WTC11 (cell line): ENCODE results near the gene FNBP1L. TPM values are rescaled to one million over a fixed set of nuclear protein-coding genes. Genes with fewer than 3 reads are reported as not detected.
A peak's percentile ranks its signal among the peaks of the same experiment; 100 is the strongest.

Experiments used
- ATAC-seq: fragments of 200-7000 bp; cut with Tn5 transposase; 2 replicates; pipeline ENCODE4 v1.10.0; 2021; ENCODE audit warnings: mild to moderate bottlenecking, moderate library complexity
- CTCF ChIA-PET: fragments of 300-600 bp; sonication (Branson Sonifier 250); formaldehyde crosslinking; loops from one replicate; lab custom pipeline; 2021; ENCODE audit warnings: antibody characterized with exemption; lab: Charles Lee
- POLR2A ChIA-PET: fragments of 350-600 bp; sonication (Branson Sonifier 250); formaldehyde crosslinking; loops from one replicate; lab custom pipeline; 2021; ENCODE audit warnings: antibody characterized with exemption; lab: Charles Lee
- DNase-seq: peaks from one replicate; pipeline ENCODE4 v3.0.0; 2021; ENCODE audit warnings: low spot score
- H3K27ac Mint-ChIP-seq: 2 replicates; pipeline ENCODE4 v1.8.0; 2021; ENCODE audit warnings: mixed read lengths
- H3K27me3 Mint-ChIP-seq: 2 replicates; pipeline ENCODE4 v1.8.0; 2021; ENCODE audit warnings: low read depth, mild to moderate bottlenecking, moderate library complexity, mixed read lengths
- H3K36me3 Mint-ChIP-seq: 2 replicates; pipeline ENCODE4 v1.8.0; 2021; ENCODE audit warnings: mixed read lengths
- H3K4me1 Mint-ChIP-seq: 2 replicates; pipeline ENCODE4 v1.8.0; 2022; ENCODE audit warnings: mixed read lengths
- H3K4me3 Mint-ChIP-seq: 2 replicates; pipeline ENCODE4 v1.8.0; 2021; ENCODE audit warnings: mild to moderate bottlenecking, moderate library complexity, mixed read lengths
- H3K9me3 Mint-ChIP-seq: 2 replicates; pipeline ENCODE4 v1.8.0; 2021; ENCODE audit warnings: mixed read lengths
- ATF1 ChIP-seq: sonication (generic); formaldehyde crosslinking; IDR thresholded peaks from 2 replicates; pipeline ENCODE4 v1.8.1; 2023; ENCODE audit warnings: mild to moderate bottlenecking, moderate library complexity, missing genetic modification reagents
- ELF4 ChIP-seq: sonication (generic); formaldehyde crosslinking; IDR thresholded peaks from 2 replicates; pipeline ENCODE4 v1.8.1; 2022; ENCODE audit warnings: low read depth, mild to moderate bottlenecking, moderate library complexity, missing genetic modification reagents
- ERG ChIP-seq: fragments of 250-450 bp; sonication (Bioruptor Pico); IDR thresholded peaks from 2 replicates; pipeline ENCODE4 v1.8.0; 2021; ENCODE audit warnings: mild to moderate bottlenecking
- ESRRA ChIP-seq: sonication (generic); formaldehyde crosslinking; IDR thresholded peaks from 2 replicates; pipeline ENCODE4 v1.8.1; 2022; ENCODE audit warnings: mild to moderate bottlenecking, missing genetic modification reagents, borderline replicate concordance
- FOXP1 ChIP-seq: sonication (generic); formaldehyde crosslinking; IDR thresholded peaks from 2 replicates; pipeline ENCODE4 v1.8.0; 2022; ENCODE audit warnings: missing genetic modification reagents, mild to moderate bottlenecking, moderate library complexity, borderline replicate concordance
- GTF2I ChIP-seq: fragments of 250-450 bp; sonication (Bioruptor Pico); conservative IDR thresholded peaks from 2 replicates; pipeline ENCODE4 v1.4.0; 2021; ENCODE audit warnings: mild to moderate bottlenecking
- MXD4 ChIP-seq: fragments of 250-450 bp; sonication (Bioruptor Pico); IDR thresholded peaks from 2 replicates; pipeline ENCODE4 v1.8.0; 2021; ENCODE audit warnings: mild to moderate bottlenecking, moderate library complexity, borderline replicate concordance
- NFATC4 ChIP-seq: fragments of 250-450 bp; sonication (Bioruptor Pico); IDR thresholded peaks from 2 replicates; pipeline ENCODE4 v1.9.0; 2021; ENCODE audit warnings: mild to moderate bottlenecking
- NR2C2 ChIP-seq: sonication (generic); formaldehyde crosslinking; IDR thresholded peaks from 2 replicates; pipeline ENCODE4 v1.8.0; 2022; ENCODE audit warnings: mild to moderate bottlenecking, missing genetic modification reagents
- PRDM15 ChIP-seq: sonication (generic); formaldehyde crosslinking; IDR thresholded peaks from 2 replicates; pipeline ENCODE4 v1.8.0; 2022; ENCODE audit warnings: missing genetic modification reagents
- TEAD1 ChIP-seq: sonication (generic); formaldehyde crosslinking; IDR thresholded peaks from 2 replicates; pipeline ENCODE4 v1.8.0; 2022; ENCODE audit warnings: mild to moderate bottlenecking, missing genetic modification reagents
- ZBTB21 ChIP-seq: sonication (generic); formaldehyde crosslinking; IDR thresholded peaks from 2 replicates; pipeline ENCODE4 v1.8.1; 2023; ENCODE audit warnings: mild to moderate bottlenecking, missing genetic modification reagents, borderline replicate concordance
- ZBTB43 ChIP-seq: sonication (generic); formaldehyde crosslinking; IDR thresholded peaks from 2 replicates; pipeline ENCODE4 v1.8.1; 2023; ENCODE audit warnings: mild to moderate bottlenecking, missing genetic modification reagents
- ZNF138 ChIP-seq: sonication (generic); formaldehyde crosslinking; conservative IDR thresholded peaks from 2 replicates; pipeline ENCODE4 v1.8.1; 2022; ENCODE audit warnings: mild to moderate bottlenecking, moderate library complexity, missing genetic modification reagents
- ZNF263 ChIP-seq: sonication (generic); formaldehyde crosslinking; IDR thresholded peaks from 2 replicates; pipeline ENCODE4 v1.8.1; 2022; ENCODE audit warnings: low read depth, mild to moderate bottlenecking, moderate library complexity, missing genetic modification reagents
- ZNF423 ChIP-seq: fragments of 250-450 bp; sonication (Bioruptor Pico); IDR thresholded peaks from 2 replicates; pipeline ENCODE4 v2.1.2; 2022; ENCODE audit warnings: mild to moderate bottlenecking, moderate library complexity
- ZNF532 ChIP-seq: fragments of 250-450 bp; sonication (Bioruptor Pico); IDR thresholded peaks from 2 replicates; pipeline ENCODE4 v1.9.0; 2021; ENCODE audit warnings: mild to moderate bottlenecking, borderline replicate concordance
- total RNA-seq: library from RNA; stranded (reverse); gene quantifications from 3 replicates; pipeline ENCODE4 v1.2.3, GENCODE V29; 2021

FNBP1L gene
- total RNA-seq, 1 experiment from 2014 or later = 79.1 TPM

- ChIA-PET CTCF (no interaction called here), POLR2A (interaction anchor here (1.6 kb wide), 1 partner anchor 40 kb away, joined by 5 read pairs; the partner anchor contains the start of gene FNBP1L)
- H3K4me3 Mint-ChIP-seq = no peak overlapping the region
- H3K9me3 Mint-ChIP-seq = no peaks in the 10 kb centered on the region
- no peaks in the 10 kb centered on the region for H3K27me3 Mint-ChIP-seq
- H3K4me1 Mint-ChIP-seq = peaks cover 30% of the 10 kb centered on the region
- TF ChIP-seq ATF1 (CRISPR knock-in tag) (no peak), PRDM15 (CRISPR knock-in tag) (no peak), ESRRA (no peak), TEAD1 (CRISPR knock-in tag) (no peak), ZNF423 (CRISPR knock-in tag) (no peak), ERG (no peak), GTF2I (no peak), NFATC4 (no peak), ELF4 (no peak)
- ATAC-seq (no peak), DNase-seq (no peak)
- no peaks in the 10 kb centered on the region for H3K36me3 Mint-ChIP-seq
- no peak overlapping the region for H3K27ac Mint-ChIP-seq
Measured at GRCh38 chr1:93488207-93488606, 40.3 kb downstream of the FNBP1L start.

GRCh38 chr1:93489756-93490155 is 41.8 kb downstream of the FNBP1L start:
- TF ChIP-seq ZNF138 (CRISPR knock-in tag) = no peak
- no peak for TF ChIP-seq FOXP1 (CRISPR knock-in tag)
- no peak for TF ChIP-seq ZBTB43 (CRISPR knock-in tag)
- TF ChIP-seq ZBTB21 (CRISPR knock-in tag) = no peak
- TF ChIP-seq ZNF532 (CRISPR knock-in tag) = no peak
- TF ChIP-seq ZNF263 (CRISPR knock-in tag) = no peak
- TF ChIP-seq MXD4 (CRISPR knock-in tag) = no peak
- no peak for TF ChIP-seq NR2C2 (CRISPR knock-in tag)
- Mint-ChIP-seq H3K4me3 (no peak overlapping the region), H3K36me3 (peaks cover 3% of the 10 kb centered on the region), H3K27me3 (no peaks in the 10 kb centered on the region), H3K4me1 (peaks cover 38% of the 10 kb centered on the region), H3K27ac (peak overlapping the region; percentile 68; the same call in 1 of the 2 replicates), H3K9me3 (peaks cover 2% of the 10 kb centered on the region)
- POLR2A ChIA-PET = no interaction called here
- no peak for DNase-seq
- CTCF ChIA-PET = interaction anchor here (1.0 kb wide), 1 partner anchor 185 kb away, joined by 3 read pairs; no protein-coding TSS in a partner anchor
- no peak for ATAC-seq
